PFSK-1 (cell line): Measurements from ENCODE around the gene GPC3.

ENCODE experiments used
- POLR2AphosphoS5 ChIP-seq: IDR thresholded peaks from 2 replicates; pipeline ENCODE4 v1.6.1; 2012; ENCODE audit warnings: low read depth, mild to moderate bottlenecking, control low read depth, low read length, moderate library complexity
- REST ChIP-seq, 2 experiments: IDR thresholded peaks; 2 replicates each; pipeline versions ENCODE4 v1.6.1 to v1.8.0; 2011 to 2012; ENCODE audit warnings: low read depth in 2 of 2, low read length in 2 of 2, control low read depth in 1 of 2, inconsistent platforms in 1 of 2, mild to moderate bottlenecking in 1 of 2, moderate library complexity in 1 of 2; ENCODE audit not compliant: insufficient read depth in 1 of 2
- TAF1 ChIP-seq: IDR thresholded peaks from 2 replicates; pipeline ENCODE4 v1.6.1; 2012; ENCODE audit warnings: low read length, control low read depth, borderline replicate concordance; ENCODE audit not compliant: insufficient read depth

- TF ChIP-seq POLR2AphosphoS5, result no peak
- TF ChIP-seq TAF1, result no peak
- TF ChIP-seq REST (IDR thresholded peaks at IDR 0.05; ENCODE audit: insufficient read depth in 1 of 2, low read depth in 2 of 2, low read length in 2 of 2), result no peak
Measured at GRCh38 chrX:133852837-133853356, 132.5 kb downstream of the GPC3 start.
